GM19035 (cell line): ENCODE data around the gene ADARB2.

Source experiments
- ATAC-seq: cut with Tn5 transposase; IDR thresholded peaks from one replicate; pipeline ENCODE4 v1.9.1; 2021; ENCODE audit not compliant: unreplicated experiment

The ADARB2 gene

DNA sequence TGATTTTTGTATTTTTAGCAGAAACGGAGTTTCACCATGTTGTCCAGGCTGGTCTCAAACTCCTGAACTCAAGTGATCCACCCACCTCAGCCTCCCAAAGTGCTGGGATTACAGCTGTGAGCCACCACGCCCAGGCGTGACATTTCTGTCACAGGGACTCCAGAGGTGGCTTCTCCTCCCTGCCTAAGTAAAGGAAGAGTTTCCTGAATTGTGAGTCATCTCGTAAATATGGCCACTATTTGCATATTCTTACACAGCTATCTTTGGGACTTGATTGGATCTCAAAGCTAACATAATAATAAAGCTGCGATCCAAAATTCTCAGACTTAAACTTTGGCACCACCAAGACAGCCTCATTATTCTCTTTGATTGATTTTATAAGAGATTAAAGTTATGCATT lies 50.1 kb downstream of the ADARB2 start:
- ATAC-seq: no peak

- ATAC-seq: no peak
These were observed 50.9 kb downstream of the ADARB2 start for GRCh38 chr10:1686491-1686749.

GRCh38 chr10:1685699-1686490 lies 51.4 kb downstream of the ADARB2 start:
- ATAC-seq: no peak

GRCh38 chr10:1684991-1685390 lies 52.3 kb downstream of the ADARB2 start:
- ATAC-seq: no peak

GRCh38 chr10:1683649-1684048 lies 53.7 kb downstream of the ADARB2 start:
- no peak for ATAC-seq

DNA sequence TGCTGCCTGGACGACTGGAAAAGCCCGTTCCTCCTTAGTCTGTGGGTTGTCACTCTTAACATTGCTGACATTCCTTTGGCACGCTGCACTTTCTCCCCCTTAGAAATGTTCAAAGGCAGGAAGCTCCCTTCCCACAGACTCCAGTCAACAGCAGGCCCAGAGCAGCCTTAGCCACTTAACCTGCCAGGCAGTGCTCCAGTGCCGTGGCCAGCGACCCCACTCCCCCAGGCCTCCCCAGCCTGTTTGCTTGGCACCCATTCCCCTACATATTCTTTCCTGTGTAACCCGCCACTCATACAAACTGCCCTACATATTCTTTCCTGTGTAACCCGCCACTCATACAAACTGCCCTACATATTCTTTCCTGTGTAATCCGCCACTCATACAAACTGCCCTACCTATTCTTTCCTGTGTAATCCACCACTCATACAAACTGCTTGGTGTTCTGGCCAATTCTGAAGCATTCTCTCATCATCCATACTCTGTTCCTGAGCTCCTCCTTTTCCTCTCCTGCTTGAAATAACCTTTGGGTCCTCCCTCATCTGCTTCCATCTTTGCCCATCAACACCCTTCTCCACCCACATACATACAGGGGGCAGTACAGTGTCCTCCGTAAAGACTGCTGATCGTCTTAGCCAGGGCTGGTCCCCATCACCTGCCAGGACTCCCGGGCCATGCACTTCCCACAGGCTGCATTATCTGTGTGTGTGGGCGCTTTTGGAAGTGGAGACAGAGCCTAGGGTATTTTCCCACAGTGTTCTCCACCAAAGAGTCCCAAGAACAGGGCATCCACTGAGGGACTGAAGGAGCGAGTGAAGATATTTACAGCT lies 57.3 kb downstream of the ADARB2 start:
- ATAC-seq: no peak

- ATAC-seq: no peak
These were observed 59.2 kb downstream of the ADARB2 start for GRCh38 chr10:1678084-1678483.

DNA sequence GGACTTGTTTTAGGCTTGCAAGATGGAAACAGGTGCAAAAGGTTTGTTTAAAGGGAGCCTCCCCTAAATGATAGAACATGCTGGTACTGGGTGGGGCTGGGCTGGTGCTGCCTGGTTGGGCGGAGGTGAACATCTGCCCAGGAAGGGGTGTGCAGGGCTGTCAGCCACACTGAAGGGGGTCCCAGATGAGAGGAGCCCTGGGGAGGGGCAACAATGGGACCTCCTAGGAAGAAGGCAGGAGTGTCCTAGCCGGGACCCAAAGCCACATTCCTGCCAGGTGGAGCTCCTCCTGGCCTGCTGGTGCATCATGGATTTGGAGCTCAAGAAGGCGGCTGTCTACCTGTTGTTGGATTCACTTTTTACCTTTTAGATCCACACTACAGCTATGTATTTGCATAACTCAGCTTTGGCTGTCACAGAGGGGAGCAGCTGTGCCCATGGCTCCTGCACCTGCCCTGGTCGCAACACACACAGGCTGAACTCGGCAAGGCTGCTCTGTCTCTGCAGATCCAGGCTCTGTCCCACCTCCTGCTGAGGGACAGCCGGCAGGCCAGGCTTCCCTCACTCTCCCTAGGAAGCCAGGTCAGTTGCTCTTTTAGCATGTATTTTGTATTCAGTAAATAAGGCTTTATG lies 59.9 kb downstream of the ADARB2 start:
- ATAC-seq: no peak

DNA sequence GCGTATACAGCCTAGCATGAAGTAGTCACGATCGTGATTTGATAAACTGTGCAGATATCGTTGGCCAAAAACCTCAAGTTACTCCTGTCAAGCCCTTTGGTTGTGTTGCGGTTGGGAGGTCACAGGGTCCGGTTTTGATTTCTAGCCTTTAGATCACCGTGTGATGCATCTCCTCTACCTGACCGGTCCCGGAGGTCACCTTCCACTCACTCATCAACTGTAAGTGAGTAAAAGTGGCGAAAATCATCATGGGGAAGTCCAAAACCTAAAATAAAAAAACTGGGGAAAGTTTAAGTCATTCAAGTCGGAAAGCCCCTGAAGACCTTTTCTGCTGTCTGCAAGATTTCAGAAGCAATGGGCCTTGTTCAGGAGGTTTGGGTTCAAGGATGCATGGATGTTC lies 62.8 kb downstream of the ADARB2 start:
- ATAC-seq: no peak

- no peak for ATAC-seq
These were observed 63.6 kb downstream of the ADARB2 start for GRCh38 chr10:1673568-1674345.

DNA sequence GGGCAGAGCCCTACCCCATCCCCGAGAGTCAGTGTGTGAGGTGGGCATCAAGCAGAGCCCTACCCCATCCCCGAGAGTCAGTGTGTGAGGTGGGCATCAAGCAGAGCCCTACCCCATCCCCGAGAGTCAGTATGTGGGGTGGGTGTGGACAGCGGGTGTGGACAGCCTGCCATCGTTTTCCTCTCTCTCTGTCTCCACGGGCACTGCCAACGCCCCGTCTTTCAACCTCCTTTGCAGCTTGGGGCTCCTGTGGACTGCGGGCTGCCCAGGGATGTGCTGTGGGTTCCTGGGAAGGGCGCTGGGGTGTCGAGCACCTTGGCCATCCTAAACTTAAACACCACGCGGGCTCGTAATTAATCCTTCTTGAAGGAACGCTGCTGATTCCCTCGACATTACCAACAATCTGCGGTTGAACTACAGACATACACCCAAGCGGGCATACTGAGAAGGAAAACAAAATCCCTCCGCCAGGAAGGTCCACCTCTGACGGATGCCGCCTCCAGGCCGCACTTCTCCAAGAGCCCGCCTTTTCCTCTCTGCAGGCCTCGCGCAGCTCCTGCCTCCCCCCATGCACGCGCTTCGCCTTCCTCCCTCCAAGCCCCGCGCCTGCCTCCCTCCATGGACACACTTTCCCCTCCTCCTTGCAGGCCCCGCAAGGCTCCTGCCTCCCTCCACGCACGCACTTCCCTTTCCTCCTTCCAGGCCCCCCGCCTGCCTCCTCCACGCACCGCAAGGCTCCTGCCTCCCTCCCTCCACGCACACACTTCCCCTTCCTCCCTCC lies 65.1 kb downstream of the ADARB2 start:
- ATAC-seq: no peak

DNA sequence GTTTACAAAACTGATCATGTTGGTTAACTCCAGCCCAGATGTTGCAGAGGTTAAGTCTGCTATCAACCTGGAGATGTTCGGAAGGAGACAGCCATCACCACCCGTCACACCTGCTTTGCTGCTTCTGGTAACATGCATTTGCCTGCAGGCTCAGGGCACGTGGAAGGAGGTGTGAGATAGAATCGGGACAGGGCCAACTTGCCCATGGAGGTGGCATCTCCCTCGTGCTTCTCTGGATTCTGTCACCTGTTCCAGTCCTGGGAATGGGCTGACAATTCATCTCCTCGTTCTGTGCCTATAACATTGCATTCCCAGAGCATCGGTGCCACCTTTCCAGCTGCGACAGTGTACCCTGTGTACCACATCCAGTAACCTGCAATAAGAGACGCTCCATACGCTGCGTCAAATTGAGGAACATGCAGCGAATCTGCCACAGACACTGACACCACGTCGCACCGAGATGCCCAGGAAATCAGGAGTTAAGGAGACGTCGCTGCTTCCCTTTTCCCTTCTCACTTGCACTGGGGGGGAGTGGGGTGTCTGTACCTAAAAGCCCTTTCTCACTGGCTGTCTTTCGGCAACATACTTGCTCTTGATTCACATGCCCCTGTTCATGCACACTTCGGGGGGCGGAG lies 65.8 kb downstream of the ADARB2 start:
- ATAC-seq: no peak

- no peak for ATAC-seq
These were observed 66.6 kb downstream of the ADARB2 start for GRCh38 chr10:1670541-1671365.

- ATAC-seq: no peak
These were observed 67.9 kb downstream of the ADARB2 start for GRCh38 chr10:1669433-1669832.

DNA sequence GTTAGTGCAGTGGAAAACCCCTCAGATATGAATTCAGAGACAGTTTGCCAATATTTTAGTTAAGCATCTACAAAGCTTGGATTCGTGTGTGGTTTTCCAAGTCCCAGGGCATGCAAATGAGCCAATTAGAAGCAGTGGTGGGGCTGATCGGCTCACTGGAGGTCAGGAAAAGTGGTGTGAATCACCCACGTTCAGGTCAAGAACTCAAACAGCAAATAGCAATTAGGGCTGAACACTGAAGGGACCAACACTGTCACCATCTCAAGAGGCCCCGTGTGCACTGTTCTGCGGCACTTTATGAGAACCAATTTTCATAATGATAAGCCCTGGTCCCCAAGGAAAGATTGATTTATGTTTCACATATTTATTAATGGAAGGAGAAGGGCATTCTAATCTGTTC lies 68.9 kb downstream of the ADARB2 start:
- no peak for ATAC-seq

- no peak for ATAC-seq
These were observed 69.9 kb downstream of the ADARB2 start for GRCh38 chr10:1667392-1667791.

GRCh38 chr10:1666147-1666546 lies 71.2 kb downstream of the ADARB2 start:
- ATAC-seq: no peak

GRCh38 chr10:1665681-1666080 lies 71.6 kb downstream of the ADARB2 start:
- no peak for ATAC-seq

DNA sequence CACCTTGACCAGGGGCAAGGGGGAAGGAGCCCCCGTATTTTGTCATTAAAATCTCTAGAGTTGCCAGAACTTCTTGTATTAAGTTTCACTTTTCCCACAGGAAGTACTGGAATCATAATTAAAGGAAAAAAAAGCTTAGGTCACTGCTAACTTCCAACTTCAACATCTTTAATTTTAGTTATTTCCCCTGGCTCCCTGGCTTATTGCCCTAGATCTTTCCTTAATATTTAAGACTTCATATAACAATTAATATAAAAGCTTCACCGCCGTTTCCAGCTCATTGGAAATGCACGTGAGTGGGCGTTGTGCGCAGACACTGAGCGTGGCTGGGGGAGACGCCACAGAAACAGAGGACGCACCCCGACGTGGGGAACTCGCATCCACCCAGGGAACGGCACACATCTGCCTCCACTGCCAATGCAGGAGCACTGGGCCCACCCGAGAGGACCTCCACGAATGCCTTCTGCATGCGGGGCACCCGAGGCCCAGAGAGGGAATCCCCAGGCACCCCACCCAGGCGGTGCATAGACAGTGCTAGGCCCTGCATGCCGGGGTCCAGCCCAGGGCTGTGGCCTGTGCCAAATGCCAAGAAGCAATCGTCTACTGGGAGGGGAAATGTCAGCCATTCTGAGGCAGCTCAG lies 72.2 kb downstream of the ADARB2 start:
- ATAC-seq: no peak
